NCI-H510A treated with DMSO at 0.1 percent for 48 hours (cell line): ENCODE results near the gene TTC23.

Experiments
- DNase-seq: peaks from one replicate; lab custom pipeline; 2025; lab: John Stamatoyannopoulos, UW

The TTC23 gene

DNA sequence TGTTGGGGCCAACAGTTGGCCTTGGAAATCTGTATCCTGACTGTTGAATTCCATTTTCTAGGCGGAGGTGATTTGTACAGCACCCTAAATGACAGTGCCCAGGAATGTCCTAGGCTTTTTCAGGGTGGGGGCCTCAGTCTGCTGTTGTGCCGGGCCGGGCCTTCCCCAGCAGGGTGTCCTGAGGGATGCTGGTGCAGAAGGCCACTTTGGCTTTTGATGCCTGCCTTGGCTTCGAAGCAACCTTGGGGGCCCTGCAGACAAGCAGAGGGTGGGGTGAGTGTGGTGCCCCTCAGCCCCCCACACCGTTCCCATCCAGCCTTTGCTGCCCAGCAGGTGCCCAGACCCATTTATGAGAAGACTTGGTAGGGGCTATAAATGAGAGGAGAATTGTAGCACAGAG, 111.5 kb downstream of the TTC23 start:
- DNase-seq, result no peak

- DNase-seq, result peak; percentile 45
Measured at GRCh38 chr15:99137111-99137546, 112.3 kb downstream of the TTC23 start.

DNA sequence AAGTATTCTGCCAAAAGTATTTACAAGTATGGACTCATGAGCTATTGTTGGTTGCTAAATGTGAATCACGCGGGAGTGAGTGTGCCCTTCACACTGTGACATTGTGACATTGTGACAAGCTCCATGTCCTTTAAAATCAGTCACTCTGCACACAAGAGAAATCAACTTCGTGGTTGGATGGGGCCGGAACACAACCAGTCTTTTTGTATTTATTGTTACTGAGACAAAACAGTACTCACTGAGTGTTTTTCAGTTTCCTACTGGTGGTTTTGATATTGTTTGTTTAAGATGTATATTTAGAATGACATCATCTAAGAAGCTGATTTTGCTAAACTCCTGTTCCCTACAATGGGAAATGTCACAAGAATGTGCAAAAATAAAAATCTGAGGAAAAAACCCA, 114.2 kb downstream of the TTC23 start:
- DNase-seq, result no peak

GRCh38 chr15:99134317-99134821, 115.0 kb downstream of the TTC23 start:
- DNase-seq, result no peak

DNA sequence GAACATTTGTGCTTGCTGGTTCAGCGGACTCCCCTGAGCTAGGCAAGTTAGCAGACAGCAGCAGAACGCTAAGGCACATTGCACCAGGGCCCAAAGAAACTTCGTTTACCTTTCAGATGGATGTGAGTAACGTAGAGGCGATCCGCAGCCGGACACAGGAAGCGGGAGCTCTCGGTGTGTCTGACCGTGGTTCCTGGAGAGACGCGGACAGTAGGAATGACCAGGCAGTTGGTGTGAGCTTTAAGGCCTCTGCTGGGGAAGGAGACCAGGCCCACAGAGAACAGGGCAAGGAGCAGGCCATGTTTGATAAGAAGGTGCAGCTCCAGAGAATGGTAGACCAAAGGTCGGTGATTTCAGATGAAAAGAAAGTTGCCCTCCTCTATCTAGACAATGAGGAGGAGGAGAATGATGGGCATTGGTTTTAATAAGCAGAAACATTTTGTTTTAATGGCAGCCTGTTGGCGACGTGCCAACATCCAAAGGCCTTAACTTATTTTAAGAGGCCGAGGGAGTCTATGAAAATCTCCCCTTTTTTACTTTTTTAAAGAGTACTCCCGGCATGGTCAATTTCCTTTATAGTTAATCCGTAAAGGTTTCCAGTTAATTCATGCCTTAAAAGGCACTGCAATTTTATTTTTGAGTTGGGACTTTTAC, 116.6 kb downstream of the TTC23 start:
- DNase-seq, result no peak

DNA sequence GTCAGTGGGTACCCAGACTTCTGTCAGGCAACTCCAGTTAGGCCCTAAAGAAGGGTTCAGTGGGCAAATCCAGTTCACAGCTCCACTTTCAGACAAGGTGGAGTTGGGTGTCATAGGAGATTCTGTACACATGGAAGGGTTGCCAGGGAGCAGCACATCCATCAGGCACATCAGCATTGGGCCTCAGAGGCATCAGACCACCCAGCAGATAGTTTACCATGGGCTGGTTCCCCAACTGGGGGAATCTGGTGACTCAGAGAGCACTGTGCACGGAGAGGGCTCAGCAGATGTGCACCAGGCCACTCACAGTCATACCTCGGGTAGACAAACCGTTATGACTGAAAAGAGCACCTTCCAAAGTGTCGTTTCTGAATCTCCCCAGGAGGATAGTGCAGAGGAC, 117.3 kb downstream of the TTC23 start:
- DNase-seq, result no peak

DNA sequence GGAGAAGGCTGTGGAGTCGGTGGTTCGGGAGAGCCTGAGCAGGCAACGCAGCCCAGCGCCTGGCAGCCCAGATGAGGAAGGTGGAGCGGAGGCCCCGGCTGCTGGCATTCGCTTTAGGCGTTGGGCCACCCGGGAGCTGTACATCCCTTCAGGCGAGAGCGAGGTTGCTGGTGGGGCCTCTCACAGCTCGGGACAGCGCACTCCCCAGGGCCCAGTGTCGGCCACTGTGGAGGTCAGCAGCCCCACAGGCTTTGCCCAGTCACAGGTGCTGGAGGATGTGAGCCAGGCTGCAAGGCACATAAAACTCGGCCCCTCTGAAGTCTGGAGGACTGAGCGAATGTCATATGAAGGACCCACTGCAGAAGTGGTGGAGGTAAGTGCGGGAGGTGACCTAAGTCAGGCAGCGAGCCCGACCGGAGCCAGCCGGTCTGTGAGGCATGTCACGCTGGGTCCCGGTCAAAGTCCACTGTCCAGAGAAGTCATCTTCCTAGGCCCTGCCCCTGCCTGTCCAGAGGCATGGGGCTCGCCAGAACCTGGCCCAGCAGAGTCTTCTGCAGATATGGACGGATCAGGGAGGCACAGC, 117.8 kb downstream of the TTC23 start:
- no peak for DNase-seq

GRCh38 chr15:99130765-99131440, 118.5 kb downstream of the TTC23 start:
- DNase-seq, result no peak

- DNase-seq, result no peak
Measured at GRCh38 chr15:99130314-99130713, 119.1 kb downstream of the TTC23 start.

DNA sequence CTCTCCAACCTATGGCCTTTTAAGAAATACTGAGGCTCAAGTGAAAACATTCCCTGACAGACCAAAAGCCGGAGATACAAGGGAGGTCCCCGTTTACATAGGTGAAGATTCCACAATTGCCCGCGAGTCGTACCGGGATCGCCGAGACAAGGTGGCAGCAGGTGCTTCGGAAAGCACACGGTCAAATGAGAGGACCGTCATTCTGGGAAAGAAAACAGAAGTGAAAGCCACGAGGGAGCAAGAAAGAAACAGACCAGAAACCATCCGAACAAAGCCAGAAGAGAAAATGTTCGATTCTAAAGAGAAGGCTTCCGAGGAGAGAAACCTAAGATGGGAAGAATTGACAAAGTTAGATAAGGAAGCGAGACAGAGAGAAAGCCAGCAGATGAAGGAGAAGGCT, 119.7 kb downstream of the TTC23 start:
- DNase-seq, result no peak

DNA sequence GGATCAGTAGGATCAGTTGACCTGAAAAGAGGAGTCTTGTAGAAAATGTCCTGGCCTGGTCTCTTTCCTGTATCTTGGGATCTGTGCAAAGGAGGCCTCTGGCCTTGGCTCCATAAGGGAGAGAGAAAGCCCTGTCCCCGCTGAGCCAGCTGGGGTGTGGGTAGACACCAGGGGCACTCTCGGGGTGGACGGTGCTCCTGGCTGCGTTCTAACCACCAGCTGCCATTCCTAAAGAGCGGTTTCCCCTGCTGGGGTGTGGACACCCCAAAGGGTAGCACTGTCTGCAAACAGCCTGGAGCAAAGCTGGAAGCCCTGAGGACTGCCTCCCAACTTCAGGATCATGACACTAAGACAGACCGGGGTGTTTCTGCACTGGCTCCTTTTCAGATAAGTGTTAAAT, 121.0 kb downstream of the TTC23 start:
- no peak for DNase-seq

DNA sequence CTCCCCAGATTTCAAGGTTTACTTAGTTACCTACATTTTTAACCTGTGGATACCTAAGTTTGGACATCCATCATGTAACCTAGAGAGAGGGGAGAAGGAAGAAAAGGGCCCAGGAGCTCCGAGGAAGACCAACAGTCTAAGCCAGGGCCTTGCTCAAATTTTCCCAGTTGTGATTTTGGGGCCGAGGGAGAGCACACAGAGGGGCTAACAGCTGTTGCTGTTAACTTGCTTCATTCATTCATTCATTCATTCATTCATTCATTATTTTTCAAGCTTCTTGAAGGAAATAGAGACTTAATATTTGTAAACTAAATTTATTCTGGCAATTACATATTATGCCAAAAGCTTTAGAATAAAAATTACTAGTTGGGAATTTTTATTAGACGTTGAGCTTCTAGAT, 121.6 kb downstream of the TTC23 start:
- DNase-seq, result no peak

GRCh38 chr15:99126930-99127329, 122.5 kb downstream of the TTC23 start:
- no peak for DNase-seq

DNA sequence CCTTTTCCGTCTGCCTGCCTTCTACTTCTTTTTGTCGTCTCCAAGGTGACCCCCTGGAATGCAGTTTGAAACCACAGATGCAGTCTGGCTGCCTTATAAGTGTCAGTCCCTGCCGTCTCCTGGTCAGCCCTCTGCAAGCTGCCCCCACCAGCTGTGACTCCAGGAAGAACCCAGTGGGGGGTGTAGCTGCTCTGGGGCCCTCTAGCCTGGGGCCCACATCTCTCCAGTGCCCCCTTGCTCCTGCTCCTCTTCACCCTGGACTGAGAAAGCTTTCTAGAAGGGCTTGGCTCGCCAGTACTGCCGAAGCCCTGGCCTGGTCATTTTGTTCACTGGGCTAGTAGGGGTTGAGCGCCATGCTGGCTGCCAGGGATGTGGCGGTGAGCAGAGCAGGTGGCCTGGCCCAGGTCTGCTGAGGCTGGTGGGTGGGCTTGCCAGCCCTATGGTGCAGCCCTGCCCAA, 123.2 kb downstream of the TTC23 start:
- DNase-seq, result no peak

- no peak for DNase-seq
Measured at GRCh38 chr15:99125061-99125891, 124.1 kb downstream of the TTC23 start.

- DNase-seq, result no peak
Measured at GRCh38 chr15:99124641-99125040, 124.7 kb downstream of the TTC23 start.

DNA sequence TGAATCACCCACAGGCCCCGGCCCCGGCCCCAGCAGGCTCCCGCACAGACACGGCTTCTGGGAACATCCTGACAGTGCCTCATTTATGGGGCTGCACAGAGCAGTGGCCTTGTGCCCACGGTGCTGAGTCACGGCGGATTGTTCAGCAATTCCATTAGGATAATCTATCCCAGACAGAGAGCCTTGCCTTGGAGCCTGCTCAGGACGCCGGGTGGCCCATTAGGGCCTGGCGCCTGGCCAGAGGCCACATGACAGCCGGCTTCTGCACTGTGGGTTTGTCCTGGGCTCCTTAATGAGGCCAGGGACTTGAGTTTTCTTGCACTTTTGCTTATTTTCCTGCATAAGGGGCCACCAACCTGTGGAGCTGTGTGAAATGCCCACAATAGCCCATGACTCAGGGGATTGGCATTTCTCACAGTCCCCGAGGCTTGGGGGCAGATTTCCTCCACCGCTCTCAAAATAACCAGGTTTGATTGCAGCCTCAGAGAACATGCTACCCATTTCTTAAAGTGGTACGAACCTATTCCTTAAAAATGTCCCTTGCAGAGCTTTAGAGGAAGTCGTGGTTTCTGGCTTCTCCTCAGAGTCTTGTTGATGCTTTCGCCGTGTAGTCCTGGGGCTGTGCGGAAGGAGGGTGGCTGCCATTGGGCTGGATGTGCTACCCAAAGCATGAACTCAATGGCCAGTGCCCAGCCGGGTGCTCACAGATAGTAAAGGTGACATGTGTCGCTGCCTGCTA, 125.5 kb downstream of the TTC23 start:
- DNase-seq, result no peak

DNA sequence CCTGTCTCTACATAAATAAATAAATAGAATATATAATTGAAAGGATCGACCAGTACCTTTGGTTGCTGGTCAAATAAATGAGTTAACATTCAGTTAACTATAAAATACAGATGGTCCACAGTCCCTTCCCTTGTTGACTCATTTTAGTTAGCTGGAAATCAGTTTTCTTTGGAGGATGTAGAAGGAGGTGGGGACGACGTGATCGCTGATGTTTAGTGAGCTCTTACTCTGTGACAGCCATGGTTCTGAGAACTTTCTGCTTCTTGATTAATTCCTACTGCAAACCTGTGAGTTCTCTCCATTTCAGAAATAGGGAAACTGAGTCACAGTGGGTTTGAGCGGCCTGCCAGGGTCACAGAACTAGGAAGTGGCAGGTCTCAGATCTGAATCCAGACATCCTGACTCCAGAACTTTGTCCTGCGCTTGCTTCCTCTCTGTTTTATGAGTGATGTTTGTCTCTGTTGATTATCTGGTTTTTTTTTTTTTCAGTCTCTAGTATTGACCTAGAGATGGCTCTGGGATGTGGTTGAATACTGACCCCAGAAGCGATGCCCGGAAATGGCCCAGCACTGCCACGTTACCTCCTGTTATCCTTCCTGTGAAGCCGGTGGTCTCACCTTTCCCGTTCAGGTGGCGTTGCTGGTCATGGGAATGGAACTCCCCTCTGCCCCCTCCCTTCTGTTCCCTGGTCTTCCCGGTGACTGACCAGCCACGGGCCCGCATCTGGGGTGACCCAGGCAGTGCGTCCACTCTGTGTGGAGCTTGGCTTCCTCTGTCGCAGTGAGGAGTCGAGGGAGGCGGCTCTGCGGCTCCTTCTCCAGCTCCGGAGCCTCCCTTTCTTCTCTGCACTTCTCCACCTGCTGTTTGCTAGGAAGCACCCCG, 126.3 kb downstream of the TTC23 start:
- no peak for DNase-seq

DNA sequence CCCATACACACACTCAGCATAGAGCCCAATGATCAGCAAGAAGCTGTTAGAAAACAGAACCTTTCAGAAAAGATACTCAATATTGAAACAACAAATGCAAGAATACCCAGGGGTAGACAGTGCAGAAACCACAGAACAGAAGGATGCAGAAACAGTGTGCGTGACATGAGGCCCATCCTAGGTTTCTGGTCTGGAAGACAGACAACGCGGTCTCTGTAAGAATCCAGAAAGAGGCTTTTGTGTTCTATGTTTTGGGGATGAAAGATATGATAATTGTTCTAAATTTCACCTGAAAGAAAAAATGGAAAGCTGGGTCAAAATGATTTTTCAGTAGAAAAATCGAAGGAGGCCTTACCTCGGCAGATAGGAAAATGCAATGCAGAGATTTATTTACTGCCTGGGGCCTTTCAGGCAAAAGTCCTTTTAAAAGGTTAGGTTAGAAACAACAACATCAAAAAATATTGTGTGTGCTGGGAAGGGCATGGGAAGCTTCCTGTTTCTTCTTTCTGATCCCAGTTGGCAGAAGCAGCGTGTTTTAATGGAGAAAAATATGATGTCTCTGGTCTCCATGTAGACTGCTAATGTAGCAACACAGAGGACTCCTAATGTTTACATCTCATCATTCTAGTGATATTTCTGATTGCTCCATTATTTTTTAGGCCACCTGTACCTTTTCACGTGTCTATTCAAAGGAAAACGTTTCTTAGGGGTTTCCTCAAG, 127.5 kb downstream of the TTC23 start:
- no peak for DNase-seq

DNA sequence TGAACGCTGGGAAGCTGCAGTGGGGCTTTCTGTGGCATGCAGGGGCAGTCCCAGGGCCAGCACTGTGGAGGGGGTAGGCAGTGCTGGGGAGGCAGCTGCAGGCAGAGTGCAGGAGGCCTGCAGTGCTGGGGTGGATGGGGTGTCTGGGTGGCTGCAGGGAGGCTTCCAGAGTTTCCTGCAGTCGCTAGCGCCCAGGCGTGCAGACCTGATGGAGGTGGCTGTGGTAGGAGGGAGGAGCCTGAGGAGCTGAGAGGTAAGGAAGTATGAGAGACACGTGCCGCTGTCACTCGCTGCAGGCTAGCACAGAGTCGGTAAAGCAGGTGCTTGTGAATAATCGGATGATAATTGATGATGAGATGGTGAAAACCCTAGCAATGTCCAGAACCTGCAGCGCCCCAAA, 128.2 kb downstream of the TTC23 start:
- DNase-seq, result no peak
